ENCODE data around the gene HAT1. TPM values are rescaled to one million over a fixed set of nuclear protein-coding genes. Genes with fewer than 3 reads are reported as not detected.
A peak's percentile ranks its signal among the peaks of the same experiment; 100 is the strongest.
"Not testable (repeated sequence)": the region's sequence is repeated elsewhere in the genome, so short reads cannot be mapped to it uniquely, and the experiment has no call there.

The HAT1 gene
- total RNA-seq, 2 experiments from 2014 or later, result 75.5 to 77.3 TPM

DNA sequence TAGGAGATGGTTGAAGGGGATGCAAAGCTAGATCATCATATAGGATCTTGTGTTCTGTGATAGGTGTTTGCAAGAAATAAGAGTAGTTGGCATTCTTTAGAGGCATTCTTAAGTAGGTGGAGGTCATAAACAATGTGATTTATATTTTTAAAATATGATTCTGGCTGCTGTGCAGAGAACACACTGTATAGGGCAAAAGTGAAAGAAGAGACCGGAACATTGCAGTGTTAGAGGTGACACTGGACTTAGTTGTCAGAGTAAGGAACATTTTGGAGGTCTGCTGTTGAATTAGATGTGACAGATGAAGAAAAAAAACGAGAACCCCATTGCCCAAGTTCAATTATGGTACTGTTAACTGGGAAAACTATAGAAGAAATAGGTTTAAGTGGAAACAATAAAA lies 37.7 kb downstream of the HAT1 start:
- Mint-ChIP-seq H3K4me3 (no peak overlapping the region), H3K27me3 (ENCODE audit: low read depth) (no peaks in the 10 kb centered on the region), H3K36me3 (ENCODE audit: low read depth) (peaks cover 32% of the 10 kb centered on the region), H3K27ac (no peak overlapping the region), H3K9me3 (ENCODE audit: insufficient read depth) (no peaks in the 10 kb centered on the region), H3K4me1 (ENCODE audit: low read depth) (peaks cover 51% of the 10 kb centered on the region)
- DNase-seq (no peak), ATAC-seq (no peak)
- POLR2A ChIA-PET, result no interaction called here
- CTCF ChIA-PET, result interaction anchor here (0.6 to 1.2 kb wide), 2 partner anchors 19 to 33 kb away, joined by 3 read pairs; no protein-coding TSS in a partner anchor

DNA sequence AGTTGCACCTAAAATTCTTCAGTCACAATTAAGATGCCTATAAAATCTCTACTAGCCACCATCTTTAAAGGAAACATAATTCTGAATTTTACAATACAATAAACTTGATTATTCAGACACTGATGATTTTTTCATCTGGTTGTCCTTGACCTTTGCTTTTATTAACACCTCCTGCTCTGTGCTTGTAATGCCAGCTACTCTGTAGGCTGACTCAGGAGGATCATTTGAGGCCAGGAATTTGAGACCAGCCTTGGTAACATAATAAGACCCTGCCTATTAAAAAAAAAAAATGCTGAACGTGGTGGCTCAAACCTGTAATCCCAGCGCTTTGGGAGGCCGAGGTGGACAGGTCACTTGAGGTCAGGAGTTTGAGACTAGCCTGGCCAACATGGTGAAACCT lies 38.3 kb downstream of the HAT1 start:
- Mint-ChIP-seq H3K4me1 (ENCODE audit: low read depth) (peaks cover 52% of the 10 kb centered on the region), H3K36me3 (ENCODE audit: low read depth) (peaks cover 32% of the 10 kb centered on the region), H3K4me3 (no peak overlapping the region), H3K27me3 (ENCODE audit: low read depth) (no peaks in the 10 kb centered on the region), H3K9me3 (ENCODE audit: insufficient read depth) (no peaks in the 10 kb centered on the region), H3K27ac (no peak overlapping the region)
- ATAC-seq (no peak), DNase-seq (no peak)
- ChIA-PET CTCF (interaction anchor here (1.1 kb wide), 1 partner anchor 501 kb away, joined by 4 read pairs; no protein-coding TSS in a partner anchor), POLR2A (interaction anchor here (0.6 kb wide), 1 partner anchor 37 kb away, joined by 4 read pairs; no protein-coding TSS in a partner anchor)

DNA sequence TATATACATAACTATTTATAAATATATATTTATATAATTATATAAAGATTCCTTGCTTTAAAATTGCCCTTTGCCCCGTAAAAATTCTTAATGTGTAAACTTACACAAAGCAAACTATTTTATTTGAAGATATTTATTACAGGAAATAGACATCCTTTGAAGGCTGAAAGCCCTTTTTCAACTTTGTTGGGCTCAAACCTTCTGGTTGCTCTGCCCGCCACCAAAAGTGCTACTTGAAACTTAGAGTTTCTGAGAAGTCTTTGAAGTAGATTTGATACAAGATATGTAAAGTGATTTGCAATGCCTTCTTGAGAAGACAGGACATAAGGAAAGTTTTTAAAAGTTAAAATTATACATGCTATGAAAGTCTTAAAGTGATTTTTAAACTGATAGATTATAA lies 40.9 kb downstream of the HAT1 start:
- no peaks in the 10 kb centered on the region for H3K9me3 Mint-ChIP-seq (ENCODE audit: insufficient read depth)
- no peaks in the 10 kb centered on the region for H3K27me3 Mint-ChIP-seq (ENCODE audit: low read depth)
- peak; percentile 76 for ATAC-seq
- DNase-seq, result peak; percentile 65
- H3K27ac Mint-ChIP-seq, result peak overlapping the region; percentile 55
- H3K4me1 Mint-ChIP-seq (ENCODE audit: low read depth), result peaks cover 47% of the 10 kb centered on the region
- CTCF ChIA-PET, result no interaction called here
- H3K36me3 Mint-ChIP-seq (ENCODE audit: low read depth), result peaks cover 39% of the 10 kb centered on the region
- POLR2A ChIA-PET, result no interaction called here
- peak overlapping the region; percentile 51 for H3K4me3 Mint-ChIP-seq

DNA sequence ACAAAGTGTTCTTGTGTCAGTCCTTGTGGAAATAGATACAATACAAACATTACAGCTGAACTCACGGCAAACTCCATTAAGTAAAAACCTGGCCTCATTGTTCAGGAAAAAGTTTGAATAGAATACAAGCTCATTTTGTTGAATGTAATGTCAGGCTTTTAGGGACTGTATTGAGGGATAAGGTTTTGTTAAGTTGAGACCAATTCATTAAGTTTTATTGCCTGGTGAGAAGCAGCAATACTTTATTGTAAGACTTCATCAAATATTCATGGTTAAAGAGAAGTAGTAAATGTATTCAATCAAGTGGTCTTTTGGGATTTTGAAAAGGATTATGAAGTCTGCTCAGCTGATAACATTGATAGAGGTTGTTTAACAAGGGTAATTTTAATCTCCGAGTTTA lies 42.0 kb downstream of the HAT1 start:
- H3K36me3 Mint-ChIP-seq (ENCODE audit: low read depth), result peaks cover 37% of the 10 kb centered on the region
- no peak overlapping the region for H3K27ac Mint-ChIP-seq
- ChIA-PET CTCF (interaction anchor here (1.6 kb wide), 1 partner anchor 23 kb away, joined by 6 read pairs; no protein-coding TSS in a partner anchor), POLR2A (no interaction called here)
- peaks cover 47% of the 10 kb centered on the region for H3K4me1 Mint-ChIP-seq (ENCODE audit: low read depth)
- DNase-seq (no peak), ATAC-seq (no peak)
- H3K27me3 Mint-ChIP-seq (ENCODE audit: low read depth), result no peaks in the 10 kb centered on the region
- no peaks in the 10 kb centered on the region for H3K9me3 Mint-ChIP-seq (ENCODE audit: insufficient read depth)
- H3K4me3 Mint-ChIP-seq, result no peak overlapping the region

DNA sequence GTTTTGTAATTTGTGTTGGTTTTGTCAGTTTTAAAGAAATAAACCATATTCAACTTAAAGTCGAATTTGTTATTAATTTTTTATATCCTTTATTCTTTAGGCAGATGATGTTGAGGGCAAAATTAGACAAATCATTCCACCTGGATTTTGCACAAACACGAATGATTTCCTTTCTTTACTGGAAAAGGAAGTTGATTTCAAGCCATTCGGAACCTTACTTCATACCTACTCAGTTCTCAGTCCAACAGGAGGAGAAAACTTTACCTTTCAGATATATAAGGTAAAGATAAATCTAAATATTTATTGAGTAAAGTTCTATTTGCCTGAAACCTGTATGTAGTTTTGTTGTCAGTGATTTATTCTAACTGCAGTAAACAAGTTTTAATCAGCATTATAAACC lies 43.0 kb downstream of the HAT1 start:
- DNase-seq, result no peak
- no peak for ATAC-seq
- no peaks in the 10 kb centered on the region for H3K27me3 Mint-ChIP-seq (ENCODE audit: low read depth)

DNA sequence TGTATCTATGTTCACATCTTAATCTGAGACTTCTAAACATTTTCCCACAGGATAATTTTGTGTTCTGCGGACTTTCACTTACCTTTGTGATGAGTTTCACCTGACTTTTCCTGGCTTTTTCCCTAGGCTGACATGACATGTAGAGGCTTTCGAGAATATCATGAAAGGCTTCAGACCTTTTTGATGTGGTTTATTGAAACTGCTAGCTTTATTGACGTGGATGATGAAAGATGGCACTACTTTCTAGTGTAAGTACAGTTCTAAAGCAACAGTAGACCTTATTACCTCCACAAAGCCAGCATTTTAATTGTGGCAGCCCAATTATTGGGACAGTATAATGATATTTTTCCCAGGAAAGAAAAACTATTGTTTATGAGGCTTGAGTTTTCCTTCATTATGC lies 43.4 kb downstream of the HAT1 start:
- ATAC-seq, result no peak
- Mint-ChIP-seq H3K4me1 (ENCODE audit: low read depth) (peaks cover 39% of the 10 kb centered on the region), H3K27ac (no peak overlapping the region), H3K4me3 (no peak overlapping the region), H3K36me3 (ENCODE audit: low read depth) (peaks cover 35% of the 10 kb centered on the region), H3K9me3 (ENCODE audit: insufficient read depth) (no peaks in the 10 kb centered on the region), H3K27me3 (ENCODE audit: low read depth) (no peaks in the 10 kb centered on the region)
- DNase-seq, result no peak
- ChIA-PET CTCF (no interaction called here), POLR2A (interaction anchor here (1.0 kb wide), 1 partner anchor 90 kb away, joined by 3 read pairs; no protein-coding TSS in a partner anchor)

More for the DNA sequence above, 43.0 kb downstream of the HAT1 start:
- H3K27ac Mint-ChIP-seq, result no peak overlapping the region
- no peaks in the 10 kb centered on the region for H3K9me3 Mint-ChIP-seq (ENCODE audit: insufficient read depth)
- ChIA-PET CTCF (interaction anchor here (1.6 kb wide), 1 partner anchor 24 kb away, joined by 6 read pairs; no protein-coding TSS in a partner anchor), POLR2A (interaction anchor here (1.0 kb wide), 1 partner anchor 89 kb away, joined by 3 read pairs; no protein-coding TSS in a partner anchor)
- no peak overlapping the region for H3K4me3 Mint-ChIP-seq
- peaks cover 34% of the 10 kb centered on the region for H3K36me3 Mint-ChIP-seq (ENCODE audit: low read depth)
- peaks cover 41% of the 10 kb centered on the region for H3K4me1 Mint-ChIP-seq (ENCODE audit: low read depth)

DNA sequence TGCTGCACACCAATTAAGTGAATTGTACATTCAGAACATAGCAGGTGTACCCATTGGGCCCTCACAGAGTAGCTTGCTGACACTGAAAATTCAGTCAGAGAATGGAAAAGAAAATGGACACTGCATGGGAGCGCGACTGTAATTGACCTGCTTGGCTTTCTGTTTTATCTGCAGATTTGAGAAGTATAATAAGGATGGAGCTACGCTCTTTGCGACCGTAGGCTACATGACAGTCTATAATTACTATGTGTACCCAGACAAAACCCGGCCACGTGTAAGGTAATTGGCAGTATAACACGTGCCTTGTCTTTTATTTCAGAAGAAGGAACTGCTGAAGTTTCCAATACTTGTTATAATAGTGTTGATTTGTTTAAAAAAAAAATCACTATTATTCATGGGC lies 44.0 kb downstream of the HAT1 start:
- no peaks in the 10 kb centered on the region for H3K9me3 Mint-ChIP-seq (ENCODE audit: insufficient read depth)
- no peaks in the 10 kb centered on the region for H3K27me3 Mint-ChIP-seq (ENCODE audit: low read depth)
- no peak for DNase-seq
- ChIA-PET CTCF (no interaction called here), POLR2A (interaction anchor here (1.0 kb wide), 1 partner anchor 90 kb away, joined by 3 read pairs; no protein-coding TSS in a partner anchor)
- no peak for ATAC-seq
- H3K4me3 Mint-ChIP-seq, result no peak overlapping the region
- peaks cover 33% of the 10 kb centered on the region for H3K36me3 Mint-ChIP-seq (ENCODE audit: low read depth)
- peaks cover 34% of the 10 kb centered on the region for H3K4me1 Mint-ChIP-seq (ENCODE audit: low read depth)
- no peak overlapping the region for H3K27ac Mint-ChIP-seq

DNA sequence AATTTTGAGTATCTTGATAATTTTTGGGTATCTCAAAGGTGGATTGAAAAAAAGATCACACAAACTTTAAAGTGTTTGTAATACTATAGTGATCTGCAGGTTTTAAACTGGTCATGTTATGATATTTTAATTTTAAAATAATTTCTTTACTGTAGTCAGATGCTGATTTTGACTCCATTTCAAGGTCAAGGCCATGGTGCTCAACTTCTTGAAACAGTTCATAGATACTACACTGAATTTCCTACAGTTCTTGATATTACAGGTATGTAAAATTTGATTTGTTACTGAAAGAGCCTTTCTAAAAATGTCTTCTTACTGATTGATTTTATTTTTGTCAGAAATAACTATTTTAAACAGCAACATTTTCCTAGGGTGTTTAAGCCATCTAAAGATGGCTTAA lies 44.4 kb downstream of the HAT1 start:
- Mint-ChIP-seq H3K36me3 (ENCODE audit: low read depth) (peaks cover 34% of the 10 kb centered on the region), H3K27ac (no peak overlapping the region), H3K27me3 (ENCODE audit: low read depth) (no peaks in the 10 kb centered on the region), H3K4me3 (no peak overlapping the region), H3K9me3 (ENCODE audit: insufficient read depth) (no peaks in the 10 kb centered on the region), H3K4me1 (ENCODE audit: low read depth) (peaks cover 32% of the 10 kb centered on the region)
- no peak for ATAC-seq
- CTCF ChIA-PET, result no interaction called here
- POLR2A ChIA-PET, result no interaction called here
- DNase-seq, result no peak

DNA sequence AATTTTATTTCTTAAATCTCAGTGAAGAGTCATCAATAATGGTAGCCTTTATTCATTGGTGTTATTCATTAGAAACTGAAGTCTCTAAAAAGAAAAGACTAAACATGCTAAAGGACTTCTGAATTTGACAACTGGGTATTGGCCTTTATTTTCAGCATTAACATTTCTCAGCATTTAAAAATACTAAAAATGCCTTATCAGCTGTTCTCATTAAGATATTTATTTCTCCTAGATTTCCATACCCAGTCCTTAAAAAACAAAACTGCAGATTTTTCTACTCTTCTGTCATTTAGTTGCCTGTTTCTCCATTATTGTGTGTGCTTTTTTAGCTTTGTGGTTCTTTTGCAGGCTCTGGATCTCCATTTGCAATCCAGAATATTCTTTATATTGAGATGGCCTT lies 46.2 kb downstream of the HAT1 start:
- ChIA-PET CTCF (no interaction called here), POLR2A (no interaction called here)
- Mint-ChIP-seq H3K27me3 (ENCODE audit: low read depth) (no peaks in the 10 kb centered on the region), H3K9me3 (ENCODE audit: insufficient read depth) (no peaks in the 10 kb centered on the region), H3K36me3 (ENCODE audit: low read depth) (peaks cover 43% of the 10 kb centered on the region), H3K27ac (no peak overlapping the region), H3K4me1 (ENCODE audit: low read depth) (peaks cover 35% of the 10 kb centered on the region), H3K4me3 (no peak overlapping the region)
- DNase-seq, result no peak
- ATAC-seq, result no peak

DNA sequence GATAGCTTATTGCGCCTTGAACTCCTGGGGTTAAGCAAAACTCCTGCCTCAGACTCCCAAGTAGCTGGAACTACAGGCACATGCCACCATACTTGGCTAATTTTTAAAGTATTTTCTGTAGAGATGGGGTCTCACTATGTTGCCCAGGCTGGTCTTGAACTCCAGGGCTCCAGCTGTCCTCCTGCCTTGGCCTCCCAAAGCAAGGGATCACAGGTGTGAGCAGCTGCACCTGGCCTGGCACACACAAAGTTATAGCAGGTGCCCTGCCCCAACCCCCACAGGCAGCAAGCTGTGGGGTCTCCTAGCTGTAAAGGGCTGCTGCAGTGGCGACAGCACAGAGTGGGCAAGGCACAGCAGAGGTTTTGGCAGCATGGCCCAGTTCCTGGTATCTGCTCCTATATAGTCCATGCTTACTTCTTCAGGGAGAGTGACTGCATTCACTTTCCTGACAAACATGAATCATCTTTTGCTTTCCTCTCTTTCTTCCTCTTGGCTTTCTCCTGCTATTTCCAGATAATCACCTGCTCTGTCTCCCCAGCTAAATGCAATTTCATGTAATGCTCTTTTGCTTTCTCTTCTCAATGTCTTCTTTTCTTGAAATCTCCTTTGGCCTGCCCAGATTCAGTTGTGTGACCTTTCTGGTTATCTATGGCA lies 50.2 kb downstream of the HAT1 start:
- CTCF ChIA-PET, result no interaction called here

DNA sequence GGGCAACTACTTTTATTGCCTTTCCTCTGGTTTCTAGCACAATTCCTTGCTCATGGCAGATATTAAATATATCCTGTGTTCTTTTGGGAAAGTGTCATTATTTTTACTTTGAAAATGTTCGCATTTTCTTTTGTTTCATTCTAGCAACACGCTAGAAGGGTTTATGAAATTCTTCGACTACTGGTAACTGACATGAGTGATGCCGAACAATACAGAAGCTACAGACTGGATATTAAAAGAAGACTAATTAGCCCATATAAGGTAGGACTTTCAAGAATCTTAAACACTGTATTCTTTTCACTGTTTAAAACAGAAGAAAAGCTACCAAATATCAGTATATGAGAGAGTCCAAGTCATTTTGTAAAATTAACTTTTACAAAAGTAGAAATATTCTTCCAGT lies 56.8 kb downstream of the HAT1 start:
- ChIA-PET POLR2A (no interaction called here), CTCF (no interaction called here)
- no peak for ATAC-seq
- Mint-ChIP-seq H3K4me3 (no peak overlapping the region), H3K36me3 (ENCODE audit: low read depth) (peaks cover 65% of the 10 kb centered on the region), H3K9me3 (ENCODE audit: insufficient read depth) (no peaks in the 10 kb centered on the region), H3K27ac (no peak overlapping the region), H3K27me3 (ENCODE audit: low read depth) (no peaks in the 10 kb centered on the region), H3K4me1 (ENCODE audit: low read depth) (peaks cover 2% of the 10 kb centered on the region)
- no peak for DNase-seq

More for the DNA sequence above, 50.2 kb downstream of the HAT1 start:
- H3K4me1 Mint-ChIP-seq (ENCODE audit: low read depth), result peaks cover 8% of the 10 kb centered on the region
- H3K36me3 Mint-ChIP-seq (ENCODE audit: low read depth), result peaks cover 46% of the 10 kb centered on the region
- DNase-seq, result no peak
- no peak overlapping the region for H3K27ac Mint-ChIP-seq
- H3K9me3 Mint-ChIP-seq (ENCODE audit: insufficient read depth), result no peaks in the 10 kb centered on the region
- POLR2A ChIA-PET, result no interaction called here
- ATAC-seq, result no peak
- no peak overlapping the region for H3K4me3 Mint-ChIP-seq
- H3K27me3 Mint-ChIP-seq (ENCODE audit: low read depth), result no peaks in the 10 kb centered on the region

DNA sequence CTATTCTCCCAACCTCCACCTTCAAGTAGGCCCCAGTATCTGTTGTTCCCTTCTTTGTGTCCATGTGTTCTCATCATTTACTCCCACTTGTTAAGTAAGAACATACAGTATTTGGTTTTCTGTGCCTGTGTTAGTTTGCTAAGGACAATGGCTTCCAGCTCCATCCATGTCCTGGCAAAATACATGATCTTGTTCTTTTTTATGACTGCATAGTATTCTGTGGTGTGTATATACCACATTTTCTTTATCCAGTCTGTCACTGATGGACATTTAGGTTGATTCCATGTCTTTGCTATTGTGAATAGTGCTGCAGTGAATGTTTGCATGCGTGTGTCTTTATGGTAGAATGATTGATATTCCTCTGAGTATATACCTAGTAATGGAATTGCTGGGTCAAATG lies 61.7 kb downstream of the HAT1 start:
- H3K27ac Mint-ChIP-seq; H3K9me3 Mint-ChIP-seq (ENCODE audit: insufficient read depth); ATAC-seq; H3K4me1 Mint-ChIP-seq (ENCODE audit: low read depth); CTCF ChIA-PET; DNase-seq; POLR2A ChIA-PET; H3K27me3 Mint-ChIP-seq (ENCODE audit: low read depth); H3K4me3 Mint-ChIP-seq: not testable (repeated sequence)
- H3K36me3 Mint-ChIP-seq (ENCODE audit: low read depth), result peaks cover 34% of the 10 kb centered on the region

All from activated CD8-positive, alpha-beta T cell treated with anti-CD3 and anti-CD28 coated beads, Interleukin-2, amount 10 ng/mL, durations not matched to agents 7 days and 5 days (primary cell).